HG02938 (cell line): Measurements from ENCODE around the gene OSBPL7.

ENCODE experiments used
- ATAC-seq: cut with Tn5 transposase; IDR thresholded peaks from one replicate; pipeline ENCODE4 v1.9.1; 2021; ENCODE audit warnings: mild to moderate bottlenecking, moderate library complexity; ENCODE audit not compliant: unreplicated experiment

The OSBPL7 gene

DNA sequence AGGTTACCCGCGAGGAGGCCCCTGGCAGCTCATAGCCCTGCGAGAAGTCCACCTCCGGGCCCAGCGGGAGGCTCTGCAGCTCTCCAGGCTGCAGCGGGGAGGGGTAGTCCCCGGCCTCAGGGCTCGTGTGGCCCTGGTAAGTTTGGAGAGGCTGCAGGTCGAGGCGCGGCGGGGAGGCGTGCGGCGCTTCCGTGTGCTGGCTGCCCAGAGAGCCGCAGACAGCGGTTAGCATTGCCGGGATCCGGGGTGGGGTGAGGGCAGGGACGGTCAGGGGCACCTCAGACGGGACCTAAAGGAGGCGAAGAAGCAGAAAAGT lies 26.6 kb upstream of the OSBPL7 start:
- ATAC-seq: no peak

DNA sequence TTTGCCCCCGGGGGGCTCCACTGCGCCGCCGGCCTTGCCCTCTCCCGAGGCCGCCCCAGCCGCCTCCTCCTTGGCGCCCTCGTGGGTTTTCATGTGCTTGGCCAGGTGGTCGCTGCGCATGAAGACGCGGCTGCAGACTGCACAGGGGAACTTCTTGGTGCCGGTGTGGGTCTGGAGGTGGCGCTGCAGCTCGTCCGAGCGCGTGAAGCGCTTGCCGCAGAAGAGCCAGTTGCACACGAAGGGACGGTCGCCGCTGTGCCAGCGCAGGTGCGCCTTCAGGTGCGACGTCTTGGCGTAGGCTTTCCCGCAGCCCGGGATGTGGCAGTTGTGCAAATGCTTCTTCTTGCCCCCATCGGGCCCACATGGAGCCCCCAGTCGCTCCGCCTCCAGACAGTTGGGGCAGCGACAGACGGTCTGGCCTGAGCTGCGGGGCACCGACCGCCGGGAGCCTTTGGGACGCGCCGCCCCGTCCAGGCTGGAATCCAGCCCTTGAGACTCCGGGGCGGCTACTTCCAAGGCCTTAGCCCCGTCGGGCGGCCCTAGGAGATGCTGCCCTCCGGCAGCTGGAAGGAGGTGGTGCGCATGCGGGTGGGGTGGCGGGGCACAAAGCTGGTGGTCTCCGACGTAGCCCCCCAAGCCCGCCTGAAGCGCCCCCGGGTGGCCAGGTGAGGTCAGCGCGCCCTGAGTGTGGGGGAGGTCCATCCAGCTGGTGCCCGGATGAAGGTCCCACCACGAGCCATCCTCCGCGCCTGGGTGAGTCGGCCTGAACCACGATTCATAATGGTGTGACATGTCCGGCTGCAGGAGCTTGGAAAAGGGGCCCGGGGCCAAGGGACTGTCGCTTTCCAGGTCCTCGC lies 26.0 kb upstream of the OSBPL7 start:
- ATAC-seq: no peak

DNA sequence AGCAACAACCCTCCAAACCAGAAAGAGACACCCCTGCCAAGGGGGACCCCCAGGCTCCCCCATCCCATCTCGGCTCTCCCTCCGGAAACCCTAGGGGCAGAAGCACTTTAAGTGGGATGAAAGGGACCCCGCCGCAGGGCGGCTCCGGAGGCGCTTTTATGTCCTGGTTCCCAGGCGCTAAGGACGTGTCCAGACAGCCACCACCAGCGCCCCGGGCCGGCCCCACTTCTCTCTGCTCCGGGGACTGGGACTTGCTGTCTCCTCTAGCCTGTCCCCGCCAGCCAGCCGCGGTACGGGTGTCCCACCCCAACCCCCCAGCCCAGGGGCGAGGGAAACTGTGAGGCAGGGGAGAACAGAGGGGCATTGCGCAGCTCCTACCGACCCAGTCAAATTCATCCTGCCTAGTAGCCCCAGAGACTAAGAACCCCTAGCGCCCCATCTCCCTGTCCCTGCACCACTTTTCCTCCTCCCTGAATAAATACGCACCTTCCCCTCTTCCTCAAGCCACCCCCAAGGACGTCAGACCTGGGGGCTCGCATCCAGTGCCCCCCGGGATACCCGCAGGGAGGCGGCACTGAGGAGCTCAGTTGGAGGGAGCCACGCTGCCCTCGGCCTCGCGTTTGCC lies 25.2 kb upstream of the OSBPL7 start:
- ATAC-seq: no peak

DNA sequence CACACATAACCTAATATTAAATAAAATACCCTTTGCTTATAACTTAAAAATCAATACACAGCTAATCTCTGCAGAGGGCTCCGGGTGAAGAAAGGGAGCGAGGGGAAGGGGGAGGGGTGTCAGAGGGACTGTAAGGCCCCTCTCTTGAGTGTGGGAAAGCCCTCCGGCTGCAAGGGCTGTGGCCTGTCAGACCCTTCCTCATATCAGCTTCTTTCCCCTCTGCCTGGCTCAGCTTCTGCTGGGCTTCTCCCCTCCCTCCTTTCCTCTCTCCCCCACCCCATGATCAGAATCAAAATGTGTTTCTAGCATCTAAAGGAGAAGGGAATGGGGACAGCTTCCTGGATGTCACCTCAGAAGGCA lies 24.1 kb upstream of the OSBPL7 start:
- no peak for ATAC-seq

DNA sequence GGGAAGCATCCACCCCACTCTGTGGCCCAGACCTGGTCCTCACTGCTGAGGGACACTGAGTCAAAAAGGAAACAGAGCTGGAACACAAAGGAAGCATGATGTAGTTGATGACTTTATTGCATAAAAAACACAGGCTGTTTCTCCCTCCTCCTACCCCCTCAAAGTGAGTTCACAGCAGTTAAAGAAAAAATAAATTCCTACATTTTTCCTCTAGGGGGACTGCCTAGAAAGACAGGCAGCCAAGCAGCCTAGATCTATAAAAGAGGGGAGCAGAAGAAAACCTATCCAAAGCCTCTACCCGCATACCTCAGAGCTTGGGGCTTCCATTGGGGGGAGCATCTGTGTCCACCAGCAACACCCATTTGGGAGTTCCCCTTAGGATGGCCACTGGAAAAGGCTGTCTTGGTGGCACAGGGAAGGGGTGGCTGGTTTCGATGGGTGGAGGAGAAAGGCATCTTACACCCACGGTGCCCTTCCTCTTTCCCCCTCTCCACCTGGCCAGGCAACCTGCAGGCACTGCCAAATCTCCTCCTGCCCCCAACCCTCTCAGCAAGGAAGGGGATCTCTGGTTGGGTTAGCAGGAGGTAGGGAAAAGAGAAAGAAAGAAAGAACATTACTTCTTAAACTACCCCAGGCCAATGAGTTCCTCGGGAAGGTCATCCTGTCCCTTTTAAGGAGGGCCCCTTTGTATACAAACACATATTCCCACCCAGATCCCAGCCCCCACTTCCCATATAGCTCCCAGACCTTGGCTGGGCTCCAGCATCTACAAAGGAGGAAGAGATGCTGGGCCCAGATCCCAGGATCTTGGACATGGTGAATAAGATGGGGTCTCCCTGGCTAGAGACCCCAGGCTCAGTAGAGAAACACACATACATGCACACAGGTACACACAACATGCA lies 23.5 kb upstream of the OSBPL7 start:
- ATAC-seq: no peak

DNA sequence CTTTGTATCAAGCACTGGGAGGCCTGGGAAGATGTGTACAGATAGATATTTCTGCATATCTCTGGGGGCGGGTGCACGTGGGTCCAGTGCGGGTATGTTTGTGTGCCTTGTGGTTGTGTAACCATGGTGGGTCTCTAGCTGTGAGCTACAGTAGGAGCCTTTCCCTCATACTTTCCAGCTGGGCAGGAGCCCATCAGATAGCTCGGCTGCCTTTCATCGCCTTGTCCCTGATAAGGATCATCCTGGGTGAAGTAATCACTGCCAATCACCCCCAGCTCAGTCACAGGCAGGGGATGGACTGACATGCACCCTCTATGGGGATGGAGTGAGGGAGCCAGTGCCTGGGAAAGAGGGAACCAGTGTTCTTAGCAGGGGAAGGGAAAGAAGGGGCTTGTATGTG lies 22.6 kb upstream of the OSBPL7 start:
- ATAC-seq: no peak

DNA sequence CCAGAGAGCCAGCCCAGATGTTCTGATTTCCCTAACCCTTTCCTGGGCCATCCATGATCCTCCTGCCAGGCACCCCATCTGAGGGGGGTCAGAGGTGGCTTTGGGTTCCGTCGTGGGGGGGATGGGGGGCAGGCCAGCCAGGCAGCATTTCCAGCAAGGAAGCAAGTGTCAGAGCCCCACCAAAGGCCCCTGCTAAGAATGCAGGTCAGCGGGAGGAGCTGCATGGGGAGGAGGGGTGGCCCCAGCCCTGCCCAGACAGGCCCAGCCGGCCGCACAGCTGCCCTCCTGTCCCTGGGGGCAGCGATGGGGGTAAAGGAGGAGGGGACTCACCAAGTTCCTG lies 21.8 kb upstream of the OSBPL7 start:
- no peak for ATAC-seq

DNA sequence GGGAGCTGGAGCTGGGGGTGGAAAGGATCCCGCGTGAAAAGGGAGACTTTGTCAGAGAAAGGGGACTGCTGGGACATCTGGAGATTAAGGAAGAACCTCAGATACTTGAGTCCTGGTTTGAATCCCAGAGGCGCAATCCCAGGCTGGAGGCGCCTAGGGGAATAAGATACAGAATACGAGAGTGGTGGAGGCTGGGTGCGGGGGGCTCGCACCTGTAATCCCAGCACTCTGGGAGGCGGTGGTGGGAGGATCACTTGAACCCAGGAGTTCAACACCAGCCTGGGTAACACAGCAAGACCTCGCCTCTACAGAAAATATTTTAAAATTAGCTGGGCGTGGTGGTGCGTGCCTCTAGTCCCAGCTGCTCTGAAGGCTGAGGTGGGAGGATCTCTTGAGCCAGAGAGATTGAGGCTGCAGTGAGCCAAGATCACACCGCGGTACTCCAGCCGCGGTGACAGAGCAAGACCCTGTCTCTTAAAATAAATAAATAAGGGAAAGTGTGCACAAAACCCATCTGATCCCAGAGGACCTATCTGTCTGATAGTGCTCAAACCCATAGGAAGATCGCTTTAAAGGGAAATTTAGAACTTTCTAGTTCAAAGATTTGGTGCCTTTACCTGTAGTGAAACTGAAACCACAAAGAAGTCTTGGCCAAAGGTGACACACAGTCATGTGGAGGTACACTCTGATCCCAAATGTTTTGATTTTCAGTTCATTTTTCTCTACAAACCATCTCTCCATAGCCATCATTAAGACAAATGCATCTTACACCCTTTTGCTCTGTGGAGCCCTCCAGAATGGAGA lies 20.1 kb upstream of the OSBPL7 start:
- no peak for ATAC-seq

DNA sequence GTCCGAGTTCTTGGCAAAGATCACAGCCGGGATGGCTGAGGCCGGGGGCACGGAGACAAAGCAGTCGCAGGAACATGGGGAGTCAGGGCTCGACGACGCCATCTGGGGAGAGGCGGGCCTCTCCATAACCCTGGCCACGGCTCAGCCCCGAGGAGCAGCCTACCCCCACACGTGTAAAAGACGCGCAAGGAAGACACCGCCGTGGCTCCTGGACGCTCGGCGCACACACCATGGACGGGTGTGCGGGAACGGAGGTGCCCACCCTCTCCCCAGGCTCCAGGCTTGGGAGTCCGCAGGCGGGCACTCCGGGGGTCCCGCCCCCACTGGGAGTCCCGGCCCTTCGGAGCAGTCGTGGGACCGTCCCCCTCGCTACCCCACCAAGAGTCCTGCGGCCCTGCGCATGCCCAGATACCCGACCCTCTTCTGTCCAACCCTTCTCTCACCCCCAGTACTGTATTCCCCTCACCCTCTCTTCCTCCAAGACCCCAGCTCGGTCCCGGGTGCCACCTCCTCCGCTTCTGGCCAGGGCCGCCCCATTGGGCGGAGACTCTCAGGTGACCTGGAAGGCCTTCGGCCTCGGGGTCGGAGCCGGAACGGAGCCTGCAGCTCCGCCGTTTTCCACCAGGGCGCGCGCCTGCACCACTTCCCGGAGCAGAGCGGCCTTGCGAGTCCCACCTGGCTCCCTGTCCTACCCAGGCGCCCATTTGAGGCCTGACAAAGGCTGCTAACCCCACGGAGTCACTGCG lies 19.3 kb upstream of the OSBPL7 start, which contains the start of gene SCRN2:
Gene SCRN2, minus strand, starts transcription at position 532 of the 746 bp plus-strand sequence. Its CDS starts 430 bp downstream, at position 102.
- ATAC-seq: no peak

DNA sequence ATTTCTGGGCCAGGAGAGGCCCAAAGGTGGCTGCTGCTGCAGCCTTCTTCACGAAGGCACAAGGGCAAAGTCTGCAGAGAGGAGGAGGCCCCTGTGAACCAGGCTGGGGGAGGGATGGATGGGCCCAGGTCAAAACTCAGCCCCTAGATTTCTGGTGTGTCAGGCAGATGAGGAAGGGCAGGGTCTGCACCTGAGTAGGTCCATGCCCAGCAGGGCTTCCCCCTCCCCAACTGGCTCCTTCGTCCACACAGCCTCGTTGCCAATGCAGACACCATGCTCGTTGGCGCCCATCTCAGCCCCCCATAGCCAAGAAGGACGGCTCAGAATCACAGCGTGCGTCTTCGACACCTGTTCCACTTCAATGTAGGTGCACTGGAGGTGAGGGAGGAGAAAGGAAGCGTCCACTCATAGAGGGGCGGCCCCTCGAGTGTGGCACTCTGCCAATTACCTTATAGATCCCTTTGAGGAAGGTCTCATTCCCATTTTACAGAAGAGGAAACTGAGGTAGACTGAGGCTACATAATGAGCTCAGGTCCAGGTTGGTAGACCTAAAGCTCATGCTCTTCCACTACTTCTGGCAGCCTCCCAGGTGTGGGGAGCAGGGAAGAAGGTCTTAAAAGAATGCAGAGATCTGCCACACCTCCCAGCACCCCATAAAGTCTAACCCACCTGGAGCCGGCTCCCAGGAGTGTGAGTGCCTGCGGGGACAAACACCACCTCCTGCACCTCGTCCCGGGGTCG lies 18.6 kb upstream of the OSBPL7 start:
- no peak for ATAC-seq

DNA sequence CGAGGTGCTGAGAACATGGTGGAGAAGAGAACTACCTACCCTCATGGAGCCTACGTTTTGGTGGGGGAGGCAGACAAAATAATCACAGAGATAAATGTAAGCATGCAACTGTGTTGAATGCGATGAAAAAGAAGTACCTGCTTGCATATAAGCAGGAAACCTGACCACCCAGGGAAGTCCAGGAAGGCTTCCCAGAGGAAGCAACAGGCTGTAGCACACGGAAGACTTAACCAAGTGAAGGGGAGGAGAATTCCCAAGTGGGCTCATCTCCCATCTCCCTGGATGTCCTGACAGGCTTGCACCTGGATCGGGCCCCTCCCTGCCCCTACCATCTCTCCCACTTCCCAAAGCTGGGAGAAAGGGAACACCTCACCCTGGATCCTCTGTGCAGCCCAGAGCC lies 17.5 kb upstream of the OSBPL7 start:
- ATAC-seq: no peak

DNA sequence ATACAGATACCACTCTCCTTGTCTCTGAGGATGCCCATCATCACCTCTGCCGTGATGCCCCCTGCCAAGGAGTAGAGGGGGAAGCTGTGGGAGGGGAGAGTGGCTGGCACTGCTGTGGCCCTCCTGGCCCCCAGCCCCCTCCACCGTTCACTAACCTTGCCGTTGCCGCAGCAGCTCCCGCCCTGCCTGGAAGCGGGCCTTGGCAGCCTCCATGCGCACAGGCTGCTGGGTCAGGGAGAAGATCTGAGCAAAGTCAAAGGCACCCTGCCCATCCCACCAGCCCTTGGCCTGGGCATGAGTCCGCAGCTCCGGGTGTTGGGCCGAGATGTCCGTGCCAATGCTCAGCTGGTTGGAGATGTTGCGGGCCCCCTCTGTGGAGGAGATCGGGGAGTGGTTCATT lies 17.0 kb upstream of the OSBPL7 start:
- no peak for ATAC-seq

DNA sequence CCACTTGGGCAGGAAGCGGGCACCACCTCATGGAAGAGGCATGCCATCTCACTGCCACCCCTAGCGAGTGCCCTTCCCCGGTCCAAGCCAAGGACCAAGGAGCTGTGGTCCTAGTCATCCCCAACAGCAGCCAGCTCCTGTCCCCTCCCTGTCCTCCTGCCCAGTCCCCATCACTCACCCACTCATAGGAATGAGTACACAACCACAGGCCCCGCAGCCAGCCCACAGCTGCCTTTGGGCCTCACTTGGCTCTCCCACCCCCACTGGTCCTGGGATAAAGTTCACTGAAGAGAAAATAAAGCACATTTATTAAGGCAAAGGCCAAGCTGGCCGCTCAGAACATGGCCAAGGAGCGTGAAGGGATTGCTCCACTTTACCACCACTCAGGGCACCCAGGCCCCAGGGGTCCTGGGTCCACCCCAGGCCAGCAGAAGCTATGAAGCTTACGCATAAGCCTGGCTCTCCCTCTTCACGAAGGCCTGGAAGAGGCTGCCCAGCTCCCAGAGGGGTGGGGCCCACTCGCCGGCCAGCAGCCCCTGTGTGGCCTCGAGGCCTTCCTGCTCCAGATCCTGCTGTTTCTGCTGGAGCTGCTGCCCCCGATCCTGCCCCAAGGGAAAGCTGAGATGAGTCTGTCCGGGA lies 15.9 kb upstream of the OSBPL7 start:
- ATAC-seq: no peak

DNA sequence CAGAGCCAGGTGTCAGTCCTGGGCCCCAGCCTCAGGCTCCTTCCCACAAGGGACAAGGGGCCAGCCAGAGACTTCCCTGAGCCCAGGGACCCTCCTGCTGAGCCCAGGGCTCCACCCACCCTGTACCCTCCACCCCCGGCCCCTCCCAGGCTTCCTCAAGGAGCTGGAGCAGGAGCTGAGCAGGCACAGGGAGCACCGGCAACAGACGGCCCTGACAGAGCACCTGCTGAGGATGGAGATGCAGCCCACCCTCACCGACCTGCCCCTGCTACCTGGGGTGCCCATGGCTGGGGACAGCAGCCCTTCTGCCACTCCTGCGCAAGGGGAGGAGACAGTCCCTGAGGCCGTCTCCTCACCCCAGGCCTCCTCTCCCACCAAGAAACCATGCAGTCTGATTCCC lies 15.0 kb upstream of the OSBPL7 start:
- ATAC-seq: no peak

DNA sequence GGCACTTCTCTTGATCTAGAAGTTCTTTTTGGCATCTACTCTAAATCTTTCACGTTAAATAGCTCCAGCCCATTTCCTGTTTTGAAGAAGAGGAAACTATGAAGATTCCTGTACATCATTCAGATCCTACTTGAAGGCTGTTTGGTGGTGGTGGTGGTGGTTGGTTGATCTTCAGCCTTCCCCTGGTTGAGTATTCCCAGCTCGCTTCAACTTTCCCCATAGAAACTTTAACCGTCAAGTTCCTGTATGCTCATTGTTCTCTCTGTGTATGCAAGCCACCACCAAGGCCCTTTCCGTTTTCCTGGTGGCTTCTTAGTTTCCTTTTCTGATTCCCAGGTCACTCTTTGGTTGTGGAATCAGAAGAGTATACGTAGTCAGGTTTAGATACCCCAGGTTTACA lies 13.2 kb upstream of the OSBPL7 start:
- ATAC-seq: no peak

DNA sequence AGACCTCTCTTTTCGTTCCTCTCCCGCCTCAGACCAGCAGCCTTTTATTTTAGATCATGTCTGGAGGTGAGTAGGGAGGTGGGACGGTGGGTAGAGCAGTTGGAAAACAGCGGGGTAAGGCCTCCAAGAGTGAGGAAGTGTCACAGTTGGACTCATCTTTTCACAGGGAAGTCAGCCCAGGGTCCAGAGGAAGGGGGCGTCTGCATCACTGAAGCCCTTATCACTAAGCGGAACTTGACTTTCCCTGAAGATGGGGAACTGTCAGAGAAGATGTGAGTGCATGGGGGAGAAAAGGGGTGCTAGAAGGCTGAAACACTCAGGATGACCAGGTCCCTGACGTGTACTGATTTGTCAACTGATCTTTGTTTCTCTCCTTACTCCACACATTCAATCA lies 10.3 kb upstream of the OSBPL7 start:
- ATAC-seq: no peak

DNA sequence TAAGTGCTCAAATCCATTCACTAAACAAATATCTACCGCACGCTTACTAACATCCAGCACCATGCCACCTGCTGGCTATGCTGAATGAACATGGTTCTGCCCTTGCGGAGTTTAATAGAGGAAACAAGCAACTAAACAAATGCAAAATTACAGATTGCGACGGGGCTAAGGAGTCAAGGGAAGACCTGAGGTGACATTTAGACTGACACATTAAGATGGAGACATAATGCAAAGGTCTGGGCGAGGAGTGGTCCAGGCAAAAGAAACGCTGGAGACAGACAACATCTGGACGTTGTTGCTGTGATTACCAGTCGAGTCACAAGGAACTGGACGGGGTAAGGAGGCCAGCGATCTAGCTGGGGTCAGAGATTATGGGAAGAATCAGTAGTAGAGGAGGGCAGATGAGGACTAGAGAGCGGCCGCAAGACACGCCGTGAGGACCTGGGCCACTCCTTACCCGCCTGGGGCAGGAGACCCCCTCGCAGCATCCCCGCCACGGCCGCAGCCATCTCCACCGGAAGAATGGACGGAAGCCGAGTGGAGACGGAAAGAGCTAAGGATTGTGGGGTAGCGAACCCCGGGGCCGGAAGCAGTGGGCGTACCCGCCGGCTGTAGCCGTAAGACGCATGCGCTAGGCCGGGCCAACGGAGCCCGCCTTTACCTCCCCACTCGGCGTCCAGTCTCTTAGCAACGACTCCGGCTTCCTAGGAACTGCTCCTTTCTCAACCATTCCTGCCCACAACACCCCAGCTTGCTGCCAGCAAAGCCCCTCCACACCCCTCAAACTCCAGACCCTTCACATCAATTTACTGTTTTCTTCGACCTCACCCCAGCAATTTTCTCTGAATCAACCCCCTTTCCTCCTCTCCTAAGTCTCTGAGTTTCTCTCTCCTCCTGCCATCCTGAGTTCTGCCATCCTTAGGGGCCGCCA lies 9.7 kb upstream of the OSBPL7 start, which contains the start of the genes LRRC46 and MRPL10:
Gene LRRC46, plus strand, starts transcription at position 668 of the 931 bp plus-strand sequence. CDS start 320 bp downstream, outside the sequence.
Gene MRPL10, minus strand, starts transcription at position 539 of the 931 bp plus-strand sequence. Its CDS starts 30 bp downstream, at position 509.
- ATAC-seq: peak; percentile 82
